B cell (primary cell): ENCODE data around the gene IPO7.

Experiments used
- EZH2 ChIP-seq: IDR thresholded peaks from 2 replicates; pipeline ENCODE4 v1.6.1; 2012; ENCODE audit warnings: borderline replicate concordance, low read depth, mild to moderate bottlenecking, moderate library complexity, low read length; ENCODE audit not compliant: insufficient read depth, poor library complexity, severe bottlenecking
- TF ChIP-seq, protein P1 (sequence below): fragments of 200-600 bp; IDR thresholded peaks from one replicate; pipeline ENCODE4 v1.8.0; 2022; ENCODE audit warnings: antibody characterized with exemption, mild to moderate bottlenecking

DNA sequence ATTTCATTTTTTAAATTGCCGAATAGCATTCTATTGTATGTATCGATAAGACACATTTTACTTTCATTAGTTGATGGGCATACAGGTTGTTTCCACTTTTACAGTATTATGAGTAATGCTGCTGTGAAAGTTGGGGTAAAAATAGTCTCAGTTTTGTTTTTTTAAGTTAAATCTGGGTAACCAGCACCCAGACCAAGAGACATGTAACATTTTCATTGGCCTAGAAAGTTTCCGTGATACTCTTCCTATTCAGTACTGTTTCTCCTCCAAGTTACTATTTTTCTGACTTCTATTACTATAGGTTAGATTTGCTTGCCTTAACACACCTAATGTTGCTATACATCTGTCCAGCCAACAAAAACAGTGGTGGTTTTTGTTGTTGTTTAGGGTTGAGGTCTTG is 12.3 kb downstream of the IPO7 start:
- TF ChIP-seq, protein P1, sequence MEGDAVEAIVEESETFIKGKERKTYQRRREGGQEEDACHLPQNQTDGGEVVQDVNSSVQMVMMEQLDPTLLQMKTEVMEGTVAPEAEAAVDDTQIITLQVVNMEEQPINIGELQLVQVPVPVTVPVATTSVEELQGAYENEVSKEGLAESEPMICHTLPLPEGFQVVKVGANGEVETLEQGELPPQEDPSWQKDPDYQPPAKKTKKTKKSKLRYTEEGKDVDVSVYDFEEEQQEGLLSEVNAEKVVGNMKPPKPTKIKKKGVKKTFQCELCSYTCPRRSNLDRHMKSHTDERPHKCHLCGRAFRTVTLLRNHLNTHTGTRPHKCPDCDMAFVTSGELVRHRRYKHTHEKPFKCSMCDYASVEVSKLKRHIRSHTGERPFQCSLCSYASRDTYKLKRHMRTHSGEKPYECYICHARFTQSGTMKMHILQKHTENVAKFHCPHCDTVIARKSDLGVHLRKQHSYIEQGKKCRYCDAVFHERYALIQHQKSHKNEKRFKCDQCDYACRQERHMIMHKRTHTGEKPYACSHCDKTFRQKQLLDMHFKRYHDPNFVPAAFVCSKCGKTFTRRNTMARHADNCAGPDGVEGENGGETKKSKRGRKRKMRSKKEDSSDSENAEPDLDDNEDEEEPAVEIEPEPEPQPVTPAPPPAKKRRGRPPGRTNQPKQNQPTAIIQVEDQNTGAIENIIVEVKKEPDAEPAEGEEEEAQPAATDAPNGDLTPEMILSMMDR, result no peak
- TF ChIP-seq EZH2, result no peak
